Frontal cortex (tissue), 4 donors: ENCODE measurements around the gene NEDD8. TPM values are rescaled to one million over a fixed set of nuclear protein-coding genes. Genes with fewer than 3 reads are reported as not detected.
A peak's percentile ranks its signal among the peaks of the same experiment; 100 is the strongest.

Source experiments
- DNase-seq, 2 donors: peaks; one replicate each; pipeline ENCODE4 v3.0.0; 2012; ENCODE audit warnings: low spot score in 2 of 2
- FAIRE-seq: peaks from 2 replicates; lab custom pipeline; 2012; peaks lifted over from hg19 to GRCh38; lab: Jason Lieb, UNC
- small RNA-seq: library from RNA; depleted of rRNA; stranded (forward); fragments of <200 nt; gene quantifications from one replicate; pipeline ENCODE3, GENCODE V24; 2014
- total RNA-seq: library from RNA; depleted of rRNA; stranded (reverse); fragments of >200 nt; gene quantifications from one replicate; pipeline ENCODE4 v1.2.3, GENCODE V29; 2014
- donor health status: control.
- donor health status: control.
- donor health status: control.

Gene NEDD8
- total RNA-seq, 1 donor from 2014 or later, result 62.8 TPM

DNA sequence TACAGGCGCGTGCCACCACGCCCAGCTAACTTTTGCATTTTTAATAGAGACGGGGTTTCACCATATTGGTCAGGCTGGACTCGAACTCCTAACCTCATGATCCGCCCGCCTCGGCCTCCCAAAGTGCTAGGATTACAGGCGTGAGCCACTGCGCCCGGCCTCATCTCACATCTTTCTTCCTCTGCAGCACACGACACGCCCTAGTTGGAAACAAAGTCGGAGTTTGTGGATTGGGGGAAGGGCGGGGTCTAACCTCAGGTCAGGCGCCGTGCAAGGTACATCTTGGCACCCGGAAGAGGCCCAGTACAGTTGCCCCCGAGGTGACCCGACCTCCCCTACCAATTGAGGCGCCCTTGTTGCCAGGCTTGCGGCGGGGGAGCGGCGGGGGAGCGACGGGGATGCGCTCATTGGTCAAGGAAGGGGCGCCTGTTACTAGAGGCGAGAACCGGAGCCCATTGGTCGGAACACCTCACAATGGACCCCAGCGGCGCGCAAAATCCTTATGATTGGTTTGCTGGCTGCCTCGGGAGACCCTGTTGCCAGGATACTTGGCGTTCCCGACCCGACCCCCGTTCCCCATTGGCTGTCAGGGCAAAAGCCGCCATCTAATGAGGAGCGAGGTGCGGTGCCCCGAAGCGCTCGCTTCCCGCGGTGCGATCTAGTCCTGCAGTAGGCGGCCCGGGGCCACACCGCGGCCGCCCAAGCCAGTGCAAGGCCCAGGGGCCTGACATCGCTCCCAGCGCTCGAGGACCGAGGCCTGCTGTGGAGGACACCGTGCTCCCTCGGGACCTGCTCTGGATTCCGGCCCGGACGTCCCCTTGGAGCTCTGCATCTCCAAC is 60.5 kb downstream of the NEDD8 start, which contains the start of gene REC8:
REC8 (plus strand) TSS at position 659 of the 839 bp plus-strand sequence. CDS start 473 bp downstream, outside the sequence.
- DNase-seq, result peak; percentile 80 to 93
- no peak for FAIRE-seq

DNA sequence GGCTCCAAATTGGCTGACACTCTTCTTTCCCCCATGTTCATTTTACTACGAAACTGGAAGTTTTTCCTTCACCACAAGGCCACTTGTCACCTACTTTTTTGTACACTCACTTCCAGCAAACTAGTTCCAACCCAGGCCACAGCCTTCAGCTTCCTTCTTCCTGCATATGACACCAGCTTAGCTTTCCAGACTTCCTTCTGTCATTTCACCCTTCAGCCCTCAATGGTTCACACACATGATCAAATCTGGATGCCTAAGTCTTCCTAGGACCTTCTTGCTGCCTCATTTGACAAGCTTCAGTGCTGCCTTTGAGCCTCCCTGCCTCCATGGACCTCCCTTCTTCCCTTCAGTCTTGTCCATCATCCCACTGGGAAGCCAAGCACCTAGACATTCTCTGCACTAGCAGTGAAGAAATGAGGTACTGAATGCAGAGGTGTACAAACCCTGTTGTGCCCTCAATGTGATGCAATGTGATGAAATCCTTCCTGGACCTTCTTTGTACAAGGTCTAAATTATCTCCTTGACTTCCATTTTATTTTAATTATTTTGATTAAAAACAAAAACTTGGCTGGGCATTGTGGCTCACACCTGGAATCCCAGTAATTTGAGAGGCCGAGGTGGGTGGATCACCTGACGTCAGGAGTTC is 64.6 kb downstream of the NEDD8 start:
- no peak for DNase-seq
- no peak for FAIRE-seq

Small RNA genes lying within 50 kb of the gene (small RNA-seq; reads per million reads assigned to genes)
- gene AL136295.4, result not detected
- not detected for gene CHMP4A
- gene IPO4, result not detected
- gene MDP1, result 0.10 reads per million

Other genes with a start within 250 kb of the NEDD8 start
- 3.3 TPM for gene DHRS4L2, start 243.4 kb downstream of the NEDD8 start, total RNA-seq
- gene CARMIL3, start 180.4 kb downstream of the NEDD8 start, total RNA-seq, result 18.8 TPM
- gene CPNE6, start 160.8 kb downstream of the NEDD8 start, total RNA-seq, result 35.5 TPM
- gene PCK2, start 138.1 kb downstream of the NEDD8 start, total RNA-seq, result 1.6 TPM
- gene DCAF11, start 117.6 kb downstream of the NEDD8 start, total RNA-seq, result 56.7 TPM
- 1.2 TPM for gene NRL, start 117.4 kb downstream of the NEDD8 start, total RNA-seq
- gene FITM1, start 101.7 kb downstream of the NEDD8 start, total RNA-seq, result 0.41 TPM
- 20.4 TPM for gene PSME1, start 96.2 kb downstream of the NEDD8 start, total RNA-seq
- 8.6 TPM for gene EMC9, start 90.8 kb downstream of the NEDD8 start, total RNA-seq
- gene PSME2, start 85.8 kb downstream of the NEDD8 start, total RNA-seq, result 25.7 TPM
- 23.2 TPM for gene RNF31, start 84.9 kb downstream of the NEDD8 start, total RNA-seq
- gene IRF9, start 71.1 kb downstream of the NEDD8 start, total RNA-seq, result 12.2 TPM
- gene REC8, start 60.3 kb downstream of the NEDD8 start, total RNA-seq, result 15.1 TPM
- 12.6 TPM for gene IPO4, start 43.6 kb downstream of the NEDD8 start, total RNA-seq
- gene TM9SF1, start 36.9 kb downstream of the NEDD8 start, total RNA-seq, result 9.8 TPM
- not detected for gene TSSK4, start 26.7 kb downstream of the NEDD8 start, total RNA-seq
- 40.4 TPM for gene CHMP4A, start 18.9 kb downstream of the NEDD8 start, total RNA-seq
- 18.8 TPM for gene MDP1, start 16.3 kb downstream of the NEDD8 start, total RNA-seq
- 51.8 TPM for gene GMPR2, start 562 bp upstream of the NEDD8 start, total RNA-seq
- 42.4 TPM for gene TINF2, start 10.3 kb upstream of the NEDD8 start, total RNA-seq
- gene TGM1, start 30.8 kb upstream of the NEDD8 start, total RNA-seq, result 0.82 TPM
- 25.7 TPM for gene RABGGTA, start 39.2 kb upstream of the NEDD8 start, total RNA-seq
- gene DHRS1, start 67.4 kb upstream of the NEDD8 start, total RNA-seq, result 8.2 TPM
- 22.8 TPM for gene NOP9, start 67.5 kb upstream of the NEDD8 start, total RNA-seq
- gene CIDEB, start 75.6 kb upstream of the NEDD8 start, total RNA-seq, result 2.0 TPM
- 1.6 TPM for gene LTB4R2, start 77.8 kb upstream of the NEDD8 start, total RNA-seq
- 1.2 TPM for gene LTB4R, start 79.1 kb upstream of the NEDD8 start, total RNA-seq
- 0.82 TPM for gene ADCY4, start 102.7 kb upstream of the NEDD8 start, total RNA-seq
- under 0.01 TPM for gene RIPK3, start 107.6 kb upstream of the NEDD8 start, total RNA-seq
- 2.9 TPM for gene NFATC4, start 135.8 kb upstream of the NEDD8 start, total RNA-seq
- gene NYNRIN, start 166.6 kb upstream of the NEDD8 start, total RNA-seq, result 9.8 TPM
- gene CBLN3, start 197.3 kb upstream of the NEDD8 start, total RNA-seq, result not detected
- gene KHNYN, start 197.6 kb upstream of the NEDD8 start, total RNA-seq, result 13.9 TPM
- gene SDR39U1, start 210.4 kb upstream of the NEDD8 start, total RNA-seq, result 16.3 TPM